CD4-positive, alpha-beta T cell (primary cell): ENCODE measurements around the gene MAB21L4. TPM values are rescaled to one million over a fixed set of nuclear protein-coding genes. Genes with fewer than 3 reads are reported as not detected.

Experiments used
- ATAC-seq: fragments of 200-7000 bp; cut with Tn5 transposase; one replicate; pipeline ENCODE4 v1.10.0; 2022; ENCODE audit warnings: mild to moderate bottlenecking; ENCODE audit not compliant: poor library complexity
- CTCF ChIA-PET: fragments of 350-600 bp; sonication (Branson Sonifier 250); formaldehyde crosslinking; loops from one replicate; lab custom pipeline; 2021; ENCODE audit warnings: antibody characterized with exemption, inconsistent platforms; lab: Charles Lee
- POLR2A ChIA-PET: fragments of 350-600 bp; sonication (Branson Sonifier 250); formaldehyde crosslinking; loops from one replicate; lab custom pipeline; 2021; ENCODE audit warnings: antibody characterized with exemption, inconsistent platforms; lab: Charles Lee
- DNase-seq, 14 experiments: peaks; one replicate each; pipeline ENCODE4 v3.0.0-alpha.2; 2013 to 2020; ENCODE audit warnings: mixed read lengths in 2 of 14
- H3K27ac ChIP-seq, 2 donors: one replicate each; pipeline versions ENCODE4 v1.5.1 to v1.7.0; 2013; ENCODE audit warnings: low read length in 2 of 2, low read depth in 1 of 2, mild to moderate bottlenecking in 1 of 2
- H3K27me3 ChIP-seq, 2 experiments: 1 replicate in 1 of 2; 2 replicates in 1 of 2; pipeline versions ENCODE4 v1.6.1 to v1.7.0; 2013; ENCODE audit warnings: low read length in 2 of 2, control low read depth in 1 of 2, mild to moderate bottlenecking in 1 of 2, moderate library complexity in 1 of 2; ENCODE audit not compliant: insufficient read depth in 2 of 2, control insufficient read depth in 1 of 2
- H3K36me3 ChIP-seq: one replicate; pipeline ENCODE4 v1.6.1; 2013; ENCODE audit warnings: low read length, control low read depth; ENCODE audit not compliant: insufficient read depth
- H3K4me1 ChIP-seq: one replicate; pipeline ENCODE4 v1.6.1; 2013; ENCODE audit warnings: low read length, control low read depth; ENCODE audit not compliant: insufficient read depth
- H3K4me3 ChIP-seq: one replicate; pipeline ENCODE4 v1.5.1; 2013; ENCODE audit warnings: mild to moderate bottlenecking, low read length, moderate library complexity
- H3K9me3 ChIP-seq, 2 experiments: 1 replicate in 1 of 2; 2 replicates in 1 of 2; pipeline versions ENCODE4 v1.6.1 to v1.7.0; 2013; ENCODE audit warnings: low read length in 2 of 2, mild to moderate bottlenecking in 2 of 2, control low read depth in 1 of 2, moderate library complexity in 1 of 2; ENCODE audit not compliant: control insufficient read depth in 1 of 2, insufficient read depth in 1 of 2
- H3K27ac Mint-ChIP-seq: one replicate; pipeline ENCODE4 v1.8.0; 2020; ENCODE audit warnings: mixed read lengths
- H3K27me3 Mint-ChIP-seq: one replicate; pipeline ENCODE4 v1.8.0; 2021; ENCODE audit warnings: mixed read lengths
- H3K36me3 Mint-ChIP-seq: one replicate; pipeline ENCODE4 v1.8.0; 2021; ENCODE audit warnings: low read depth, mixed read lengths
- H3K4me1 Mint-ChIP-seq: one replicate; pipeline ENCODE4 v1.8.0; 2021; ENCODE audit warnings: low read depth, mixed read lengths
- H3K4me3 Mint-ChIP-seq: one replicate; pipeline ENCODE4 v1.8.0; 2020; ENCODE audit warnings: mild to moderate bottlenecking, mixed read lengths
- H3K9me3 Mint-ChIP-seq: one replicate; pipeline ENCODE4 v1.8.0; 2020; ENCODE audit warnings: mixed read lengths
- CTCF ChIP-seq: fragments of 200-600 bp; IDR thresholded peaks from one replicate; pipeline ENCODE4 v1.8.0; 2022; ENCODE audit warnings: antibody characterized with exemption, mild to moderate bottlenecking
- intact Hi-C, 2 experiments: fragments of 100-400 bp; cut with DNase I in 1 of 2; cut with micrococcal nuclease in 1 of 2; formaldehyde crosslinking; loops; one replicate each; pipeline versions ENCODE4 v1.15.1 to v1.9.0; 2023 to 2025; cut with DNase I, micrococcal nuclease
- total RNA-seq, 174 experiments: library from RNA in 2 of 174; stranded (reverse) in 2 of 174; gene quantifications; one replicate each; pipeline ENCODE4 v1.2.3 and lab custom pipeline; 2021 to 2026

The MAB21L4 gene
- total RNA-seq, 2 experiments from 2014 or later = not detected

- intact Hi-C loops = no loop called here
- no peak for TF ChIP-seq CTCF
- H3K4me1 ChIP-seq = no peaks in the 10 kb centered on the region
- DNase-seq (no peak), ATAC-seq (no peak)
- Mint-ChIP-seq H3K27me3 (no peaks in the 10 kb centered on the region), H3K4me1 (no peaks in the 10 kb centered on the region), H3K9me3 (no peaks in the 10 kb centered on the region), H3K4me3 (no peak overlapping the region), H3K27ac (no peak overlapping the region), H3K36me3 (no peaks in the 10 kb centered on the region)
- H3K4me3 ChIP-seq = no peak overlapping the region
- ChIA-PET CTCF (no interaction called here), POLR2A (no interaction called here)
- no peaks in the 10 kb centered on the region for H3K27me3 ChIP-seq
- H3K36me3 ChIP-seq = no peaks in the 10 kb centered on the region
- H3K9me3 ChIP-seq = no peaks in the 10 kb centered on the region
- no peak overlapping the region for H3K27ac ChIP-seq
Measured at GRCh38 chr2:240875228-240876034, 20.5 kb downstream of the MAB21L4 start.

GRCh38 chr2:240874715-240875227 lies 21.2 kb downstream of the MAB21L4 start:
- intact Hi-C loops = no loop called here
- no peak overlapping the region for H3K27ac ChIP-seq
- H3K4me1 ChIP-seq = no peaks in the 10 kb centered on the region
- no peak for TF ChIP-seq CTCF
- no peaks in the 10 kb centered on the region for H3K36me3 ChIP-seq
- ATAC-seq (no peak), DNase-seq (peak in 1 of 14 experiments; percentile 25)
- CTCF ChIA-PET = no interaction called here
- POLR2A ChIA-PET = no interaction called here
- Mint-ChIP-seq H3K4me3 (no peak overlapping the region), H3K9me3 (no peaks in the 10 kb centered on the region), H3K4me1 (no peaks in the 10 kb centered on the region), H3K27me3 (no peaks in the 10 kb centered on the region), H3K36me3 (no peaks in the 10 kb centered on the region), H3K27ac (no peak overlapping the region)
- H3K27me3 ChIP-seq = no peaks in the 10 kb centered on the region
- H3K4me3 ChIP-seq = no peak overlapping the region
- H3K9me3 ChIP-seq = no peaks in the 10 kb centered on the region

- POLR2A ChIA-PET = no interaction called here
- ATAC-seq = no peak
- no peaks in the 10 kb centered on the region for H3K36me3 Mint-ChIP-seq
Measured at GRCh38 chr2:240873805-240874714, 21.9 kb downstream of the MAB21L4 start.

More at GRCh38 chr2:240873805-240874714, 21.9 kb downstream of the MAB21L4 start:
- H3K9me3 Mint-ChIP-seq = no peaks in the 10 kb centered on the region
- H3K27ac Mint-ChIP-seq = no peak overlapping the region
- no peaks in the 10 kb centered on the region for H3K4me1 ChIP-seq
- TF ChIP-seq CTCF = no peak
- no peaks in the 10 kb centered on the region for H3K36me3 ChIP-seq
- no peak overlapping the region for H3K4me3 ChIP-seq
- peak in 1 of 14 experiments; percentile 25 for DNase-seq
- H3K27me3 Mint-ChIP-seq = no peaks in the 10 kb centered on the region
- no peak overlapping the region for H3K4me3 Mint-ChIP-seq
- intact Hi-C loops = no loop called here
- no peaks in the 10 kb centered on the region for H3K4me1 Mint-ChIP-seq
- H3K27ac ChIP-seq = no peak overlapping the region
- CTCF ChIA-PET = no interaction called here
- no peaks in the 10 kb centered on the region for H3K27me3 ChIP-seq
- H3K9me3 ChIP-seq = no peaks in the 10 kb centered on the region
